ENCODE data around the gene SH3BP2. TPM values are rescaled to one million over a fixed set of nuclear protein-coding genes. Genes with fewer than 3 reads are reported as not detected.

Gene SH3BP2
- polyA plus RNA-seq, 1 donor (not counting 4 experiments of a cell fraction or from before 2014, with no cell fraction given), result 11.2 TPM

- DNase-seq (ENCODE audit: low read depth, low spot score) (no peak), FAIRE-seq (no peak)
- H3K27ac ChIP-seq (ENCODE audit: control insufficient read depth, insufficient read depth, low read length), result no peak overlapping the region
- no peaks in the 10 kb centered on the region for H4K20me1 ChIP-seq (ENCODE audit: control insufficient read depth, extremely low read depth, insufficient read depth, low read length)
- no peaks in the 10 kb centered on the region for H3K27me3 ChIP-seq (ENCODE audit: control insufficient read depth, extremely low read depth, insufficient read depth, low read length)
- peaks cover under 1% of the 10 kb centered on the region for H3K79me2 ChIP-seq (ENCODE audit: control insufficient read depth, insufficient read depth, low read length)
- no peaks in the 10 kb centered on the region for H3K9me1 ChIP-seq (ENCODE audit: control insufficient read depth, extremely low read depth, insufficient read depth, low read length)
- H3K9me3 ChIP-seq (ENCODE audit: control insufficient read depth, low read depth, low read length), result no peaks in the 10 kb centered on the region
- peaks cover 0 to 11% of the 10 kb centered on the region in 2 experiments for H3K36me3 ChIP-seq (ENCODE audit: control insufficient read depth in 2 of 2, extremely low read depth in 1 of 2, insufficient read depth in 2 of 2, low read length in 2 of 2)
- TF ChIP-seq, protein P1, sequence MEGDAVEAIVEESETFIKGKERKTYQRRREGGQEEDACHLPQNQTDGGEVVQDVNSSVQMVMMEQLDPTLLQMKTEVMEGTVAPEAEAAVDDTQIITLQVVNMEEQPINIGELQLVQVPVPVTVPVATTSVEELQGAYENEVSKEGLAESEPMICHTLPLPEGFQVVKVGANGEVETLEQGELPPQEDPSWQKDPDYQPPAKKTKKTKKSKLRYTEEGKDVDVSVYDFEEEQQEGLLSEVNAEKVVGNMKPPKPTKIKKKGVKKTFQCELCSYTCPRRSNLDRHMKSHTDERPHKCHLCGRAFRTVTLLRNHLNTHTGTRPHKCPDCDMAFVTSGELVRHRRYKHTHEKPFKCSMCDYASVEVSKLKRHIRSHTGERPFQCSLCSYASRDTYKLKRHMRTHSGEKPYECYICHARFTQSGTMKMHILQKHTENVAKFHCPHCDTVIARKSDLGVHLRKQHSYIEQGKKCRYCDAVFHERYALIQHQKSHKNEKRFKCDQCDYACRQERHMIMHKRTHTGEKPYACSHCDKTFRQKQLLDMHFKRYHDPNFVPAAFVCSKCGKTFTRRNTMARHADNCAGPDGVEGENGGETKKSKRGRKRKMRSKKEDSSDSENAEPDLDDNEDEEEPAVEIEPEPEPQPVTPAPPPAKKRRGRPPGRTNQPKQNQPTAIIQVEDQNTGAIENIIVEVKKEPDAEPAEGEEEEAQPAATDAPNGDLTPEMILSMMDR (optimal IDR thresholded peaks at IDR 0.05 in 1 of 3, IDR thresholded peaks at IDR 0.05 in 1 of 3, conservative IDR thresholded peaks at IDR 0.05 in 1 of 3; ENCODE audit: extremely low read depth in 1 of 3, insufficient read depth in 2 of 3, low read length in 3 of 3), result no peak
- no peak for TF ChIP-seq EZH2 (IDR thresholded peaks at IDR 0.05; ENCODE audit: low read length)
- no peak overlapping the region for H3K4me3 ChIP-seq (ENCODE audit: control insufficient read depth in 2 of 3, extremely low read depth in 1 of 3, insufficient read depth in 2 of 3, low read depth in 1 of 3, low read length in 3 of 3)
- dilution Hi-C loops (cut with MboI; ENCODE audit: extremely low pct_ligation_motif_present, low sequenced_read_pairs), result no loop called here
- H3K9ac ChIP-seq (ENCODE audit: control insufficient read depth, extremely low read depth, insufficient read depth, low read length), result no peak overlapping the region
- no peak overlapping the region for H2AFZ ChIP-seq (ENCODE audit: control insufficient read depth, low read length)
- H3K4me1 ChIP-seq (ENCODE audit: control insufficient read depth, extremely low read depth, insufficient read depth, low read length), result peaks cover 12% of the 10 kb centered on the region
- no peak overlapping the region for H3K4me2 ChIP-seq (ENCODE audit: control insufficient read depth, extremely low read depth, insufficient read depth, low read depth, low read length)
These were observed 46.2 kb downstream of the SH3BP2 start for GRCh38 chr4:2839060-2839459.

DNA sequence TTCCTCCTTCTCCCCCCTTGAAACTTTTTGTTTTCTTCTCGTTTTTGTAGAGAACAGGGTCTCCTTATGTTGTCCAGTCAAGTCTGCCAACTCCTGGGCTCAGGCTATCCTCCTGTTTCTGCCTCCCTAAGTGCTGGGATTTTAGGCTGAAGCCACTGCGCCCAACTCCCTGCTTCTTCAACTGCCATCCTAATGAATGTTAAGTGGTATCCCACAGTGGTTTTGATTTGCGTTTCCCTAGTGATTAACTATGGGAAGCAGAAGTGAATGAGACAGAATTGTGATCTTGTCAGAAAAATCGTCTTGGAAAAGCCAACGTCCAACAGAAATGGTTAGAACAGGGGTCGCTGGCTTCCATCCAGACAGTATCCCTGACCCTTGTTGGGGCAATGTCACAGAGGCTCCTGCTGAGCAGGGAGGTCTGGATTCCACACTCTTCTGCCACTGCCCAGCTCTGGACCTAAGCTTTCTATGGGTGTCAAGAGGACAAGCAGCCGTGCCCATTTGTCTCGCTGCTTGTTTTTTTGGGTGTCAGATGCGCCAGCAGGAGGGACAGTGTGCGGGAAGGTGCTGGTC is 49.9 kb downstream of the SH3BP2 start:
- dilution Hi-C loops (cut with MboI; ENCODE audit: extremely low pct_ligation_motif_present, low sequenced_read_pairs), result no loop called here
- Histone ChIP-seq H3K4me3 (ENCODE audit: control insufficient read depth in 2 of 3, extremely low read depth in 1 of 3, insufficient read depth in 2 of 3, low read depth in 1 of 3, low read length in 3 of 3) (peak overlapping the region; percentile 58 to 91 (median 83)), H3K79me2 (ENCODE audit: control insufficient read depth, insufficient read depth, low read length) (peaks cover 38% of the 10 kb centered on the region), H4K20me1 (ENCODE audit: control insufficient read depth, extremely low read depth, insufficient read depth, low read length) (peaks cover 6% of the 10 kb centered on the region), H3K27ac (ENCODE audit: control insufficient read depth, insufficient read depth, low read length) (peak overlapping the region; percentile 72), H3K9ac (ENCODE audit: control insufficient read depth, extremely low read depth, insufficient read depth, low read length) (peak overlapping the region; percentile 91), H3K36me3 (ENCODE audit: control insufficient read depth in 2 of 2, extremely low read depth in 1 of 2, insufficient read depth in 2 of 2, low read length in 2 of 2) (no peaks in the 10 kb centered on the region), H3K4me1 (ENCODE audit: control insufficient read depth, extremely low read depth, insufficient read depth, low read length) (peaks cover 19% of the 10 kb centered on the region), H3K4me2 (ENCODE audit: control insufficient read depth, extremely low read depth, insufficient read depth, low read depth, low read length) (peak overlapping the region; percentile 87), H3K9me3 (ENCODE audit: control insufficient read depth, low read depth, low read length) (no peaks in the 10 kb centered on the region), H2AFZ (ENCODE audit: control insufficient read depth, low read length) (peak overlapping the region; percentile 86), H3K27me3 (ENCODE audit: control insufficient read depth, extremely low read depth, insufficient read depth, low read length) (no peaks in the 10 kb centered on the region), H3K9me1 (ENCODE audit: control insufficient read depth, extremely low read depth, insufficient read depth, low read length) (no peaks in the 10 kb centered on the region)
- no peak for DNase-seq (ENCODE audit: low read depth, low spot score)
- TF ChIP-seq, protein P1 (optimal IDR thresholded peaks at IDR 0.05 in 1 of 3, IDR thresholded peaks at IDR 0.05 in 1 of 3, conservative IDR thresholded peaks at IDR 0.05 in 1 of 3; ENCODE audit: extremely low read depth in 1 of 3, insufficient read depth in 2 of 3, low read length in 3 of 3), result no peak
- TF ChIP-seq EZH2 (IDR thresholded peaks at IDR 0.05; ENCODE audit: low read length), result no peak
- no peak for FAIRE-seq

Data from keratinocyte (primary cell).